ENCODE results near the gene LPP. TPM values are rescaled to one million over a fixed set of nuclear protein-coding genes. Genes with fewer than 3 reads are reported as not detected.

The LPP gene, protein sequence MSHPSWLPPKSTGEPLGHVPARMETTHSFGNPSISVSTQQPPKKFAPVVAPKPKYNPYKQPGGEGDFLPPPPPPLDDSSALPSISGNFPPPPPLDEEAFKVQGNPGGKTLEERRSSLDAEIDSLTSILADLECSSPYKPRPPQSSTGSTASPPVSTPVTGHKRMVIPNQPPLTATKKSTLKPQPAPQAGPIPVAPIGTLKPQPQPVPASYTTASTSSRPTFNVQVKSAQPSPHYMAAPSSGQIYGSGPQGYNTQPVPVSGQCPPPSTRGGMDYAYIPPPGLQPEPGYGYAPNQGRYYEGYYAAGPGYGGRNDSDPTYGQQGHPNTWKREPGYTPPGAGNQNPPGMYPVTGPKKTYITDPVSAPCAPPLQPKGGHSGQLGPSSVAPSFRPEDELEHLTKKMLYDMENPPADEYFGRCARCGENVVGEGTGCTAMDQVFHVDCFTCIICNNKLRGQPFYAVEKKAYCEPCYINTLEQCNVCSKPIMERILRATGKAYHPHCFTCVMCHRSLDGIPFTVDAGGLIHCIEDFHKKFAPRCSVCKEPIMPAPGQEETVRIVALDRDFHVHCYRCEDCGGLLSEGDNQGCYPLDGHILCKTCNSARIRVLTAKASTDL
- total RNA-seq (2022), result 219 and 264 TPM in 2 replicates
- percentile 95 among the genes with signal in this experiment for Bru-seq, nascent RNA
- percentile 92 among the genes with signal in this experiment for BruChase-seq, experiment 1, labeled RNA remaining after a 6-hour chase
- percentile 90 among the genes with signal in this experiment for BruChase-seq, experiment 2, labeled RNA remaining after a 2-hour chase
- long read RNA-seq, partial matches to known transcripts, result 1 of 16 reads
- long read RNA-seq, other reads (novel, unspliced or antisense), result 15 of 16 reads

- Mint-ChIP-seq H3K27ac (ENCODE audit: unreplicated experiment) (peak within 1 kb of the TSS; percentile 86), H3K27me3 (ENCODE audit: unreplicated experiment) (no peaks in the 10 kb centered on the region), H3K4me3 (ENCODE audit: low read depth, unreplicated experiment) (peak within 1 kb of the TSS; percentile 72), H3K4me1 (ENCODE audit: low read depth, unreplicated experiment) (peaks cover 56% of the 10 kb centered on the region), H3K9me3 (ENCODE audit: low read depth, unreplicated experiment) (no peaks in the 10 kb centered on the region), H3K36me3 (ENCODE audit: insufficient read depth, unreplicated experiment) (peaks cover 42% of the 10 kb centered on the region)
- no TSS peak for BruUV-seq (replicated peaks)
- CTCF ChIA-PET, result interaction anchor here (0.6 to 4.0 kb wide), 11 partner anchors 11 to 409 kb away, joined by 3 to 36 read pairs (median 4); partner anchors contain the start of gene BCL6
- intact Hi-C loops (cut with micrococcal nuclease; ENCODE audit: unreplicated experiment), result loop anchor here (5.0 kb wide), 2 partner anchors 117 to 798 kb away; no protein-coding TSS in a partner anchor
- DNase-seq, result peak; percentile 97
- TF ChIP-seq, protein P1, sequence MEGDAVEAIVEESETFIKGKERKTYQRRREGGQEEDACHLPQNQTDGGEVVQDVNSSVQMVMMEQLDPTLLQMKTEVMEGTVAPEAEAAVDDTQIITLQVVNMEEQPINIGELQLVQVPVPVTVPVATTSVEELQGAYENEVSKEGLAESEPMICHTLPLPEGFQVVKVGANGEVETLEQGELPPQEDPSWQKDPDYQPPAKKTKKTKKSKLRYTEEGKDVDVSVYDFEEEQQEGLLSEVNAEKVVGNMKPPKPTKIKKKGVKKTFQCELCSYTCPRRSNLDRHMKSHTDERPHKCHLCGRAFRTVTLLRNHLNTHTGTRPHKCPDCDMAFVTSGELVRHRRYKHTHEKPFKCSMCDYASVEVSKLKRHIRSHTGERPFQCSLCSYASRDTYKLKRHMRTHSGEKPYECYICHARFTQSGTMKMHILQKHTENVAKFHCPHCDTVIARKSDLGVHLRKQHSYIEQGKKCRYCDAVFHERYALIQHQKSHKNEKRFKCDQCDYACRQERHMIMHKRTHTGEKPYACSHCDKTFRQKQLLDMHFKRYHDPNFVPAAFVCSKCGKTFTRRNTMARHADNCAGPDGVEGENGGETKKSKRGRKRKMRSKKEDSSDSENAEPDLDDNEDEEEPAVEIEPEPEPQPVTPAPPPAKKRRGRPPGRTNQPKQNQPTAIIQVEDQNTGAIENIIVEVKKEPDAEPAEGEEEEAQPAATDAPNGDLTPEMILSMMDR (IDR thresholded peaks at IDR 0.05; ENCODE audit: unreplicated experiment), result peak; percentile 21
These were observed at the start of gene LPP for GRCh38 chr3:188154014-188154808. Gene LPP, plus strand, starts transcription at chr3:188154157. Its CDS starts 251,964 bp downstream, at chr3:188406121.

DNA sequence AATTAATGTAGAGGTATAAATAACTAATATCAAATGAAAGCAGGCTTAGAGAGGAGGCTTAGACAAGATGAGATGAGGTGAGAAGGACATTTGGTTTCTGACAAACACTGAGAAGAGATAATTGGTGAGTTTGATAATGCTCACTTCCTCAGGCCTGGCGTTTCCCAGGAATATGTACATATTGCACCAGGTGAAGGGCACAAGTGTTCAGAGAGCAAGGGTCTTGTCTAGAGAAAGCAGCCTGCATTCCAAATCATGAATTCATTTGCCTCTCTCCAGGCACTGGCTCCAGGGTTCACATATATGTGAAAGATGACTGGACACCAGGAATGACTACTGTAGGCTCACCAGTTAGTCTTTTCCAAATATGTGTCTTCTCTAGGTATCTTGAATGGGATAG, 48.0 kb upstream of the LPP start:
- Mint-ChIP-seq H3K4me1 (ENCODE audit: low read depth, unreplicated experiment) (no peaks in the 10 kb centered on the region), H3K27ac (ENCODE audit: unreplicated experiment) (no peak overlapping the region), H3K36me3 (ENCODE audit: insufficient read depth, unreplicated experiment) (no peaks in the 10 kb centered on the region), H3K9me3 (ENCODE audit: low read depth, unreplicated experiment) (no peaks in the 10 kb centered on the region), H3K27me3 (ENCODE audit: unreplicated experiment) (peaks cover 13% of the 10 kb centered on the region), H3K4me3 (ENCODE audit: low read depth, unreplicated experiment) (no peak overlapping the region)
- CTCF ChIA-PET, result interaction anchor here (0.6 kb wide), 1 partner anchor 401 kb away, joined by 3 read pairs; no protein-coding TSS in a partner anchor
- intact Hi-C loops (cut with micrococcal nuclease; ENCODE audit: unreplicated experiment), result no loop called here
- no TSS peak for BruUV-seq (replicated peaks)
- DNase-seq, result no peak
- TF ChIP-seq, protein P1 (IDR thresholded peaks at IDR 0.05; ENCODE audit: unreplicated experiment), result no peak

DNA sequence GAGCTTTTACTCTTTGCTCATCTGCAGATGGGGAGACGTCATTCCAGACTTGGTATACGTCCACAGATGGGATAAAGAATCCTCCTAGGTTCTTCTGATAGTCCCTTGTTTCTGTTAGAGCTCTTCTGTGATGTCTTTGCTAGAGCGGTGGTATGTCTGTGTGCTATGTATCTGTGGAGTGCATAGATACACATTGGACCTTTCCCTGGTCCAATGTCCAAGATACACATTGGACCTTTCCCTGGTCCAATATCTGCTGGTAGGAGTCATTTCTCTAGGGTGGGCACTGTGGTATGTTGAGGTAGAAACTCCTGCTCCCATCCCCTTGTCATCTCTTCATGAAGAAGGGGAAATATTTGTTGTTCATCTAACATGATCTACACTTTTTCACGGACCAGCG, 47.5 kb upstream of the LPP start:
- Mint-ChIP-seq H3K4me3 (ENCODE audit: low read depth, unreplicated experiment) (no peak overlapping the region), H3K27ac (ENCODE audit: unreplicated experiment) (no peak overlapping the region), H3K36me3 (ENCODE audit: insufficient read depth, unreplicated experiment) (no peaks in the 10 kb centered on the region), H3K27me3 (ENCODE audit: unreplicated experiment) (peaks cover 13% of the 10 kb centered on the region), H3K4me1 (ENCODE audit: low read depth, unreplicated experiment) (no peaks in the 10 kb centered on the region), H3K9me3 (ENCODE audit: low read depth, unreplicated experiment) (no peaks in the 10 kb centered on the region)
- no peak for DNase-seq
- CTCF ChIA-PET, result interaction anchor here (0.6 kb wide), 1 partner anchor 401 kb away, joined by 3 read pairs; no protein-coding TSS in a partner anchor
- TF ChIP-seq, protein P1 (IDR thresholded peaks at IDR 0.05; ENCODE audit: unreplicated experiment), result no peak
- intact Hi-C loops (cut with micrococcal nuclease; ENCODE audit: unreplicated experiment), result no loop called here
- BruUV-seq (replicated peaks), result no TSS peak
